22Rv1 (cell line): ENCODE results near the gene SMPX.

Source experiments
- ZFX ChIP-seq: fragments of 450-650 bp; IDR thresholded peaks from 2 replicates; pipeline ENCODE4 v1.6.1; 2017; ENCODE audit warnings: antibody characterized with exemption, borderline replicate concordance
- TF ChIP-seq, protein P1 (sequence below): fragments of 450-650 bp; IDR thresholded peaks from 2 replicates; pipeline ENCODE4 v1.5.1; 2017; ENCODE audit warnings: mild to moderate bottlenecking

- TF ChIP-seq, protein P1, sequence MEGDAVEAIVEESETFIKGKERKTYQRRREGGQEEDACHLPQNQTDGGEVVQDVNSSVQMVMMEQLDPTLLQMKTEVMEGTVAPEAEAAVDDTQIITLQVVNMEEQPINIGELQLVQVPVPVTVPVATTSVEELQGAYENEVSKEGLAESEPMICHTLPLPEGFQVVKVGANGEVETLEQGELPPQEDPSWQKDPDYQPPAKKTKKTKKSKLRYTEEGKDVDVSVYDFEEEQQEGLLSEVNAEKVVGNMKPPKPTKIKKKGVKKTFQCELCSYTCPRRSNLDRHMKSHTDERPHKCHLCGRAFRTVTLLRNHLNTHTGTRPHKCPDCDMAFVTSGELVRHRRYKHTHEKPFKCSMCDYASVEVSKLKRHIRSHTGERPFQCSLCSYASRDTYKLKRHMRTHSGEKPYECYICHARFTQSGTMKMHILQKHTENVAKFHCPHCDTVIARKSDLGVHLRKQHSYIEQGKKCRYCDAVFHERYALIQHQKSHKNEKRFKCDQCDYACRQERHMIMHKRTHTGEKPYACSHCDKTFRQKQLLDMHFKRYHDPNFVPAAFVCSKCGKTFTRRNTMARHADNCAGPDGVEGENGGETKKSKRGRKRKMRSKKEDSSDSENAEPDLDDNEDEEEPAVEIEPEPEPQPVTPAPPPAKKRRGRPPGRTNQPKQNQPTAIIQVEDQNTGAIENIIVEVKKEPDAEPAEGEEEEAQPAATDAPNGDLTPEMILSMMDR, result no peak
- no peak for TF ChIP-seq ZFX
Measured at GRCh38 chrX:21666252-21666651, 91.7 kb downstream of the SMPX start.
